ENCODE results near the gene UQCRC1. TPM values are rescaled to one million over a fixed set of nuclear protein-coding genes. Genes with fewer than 3 reads are reported as not detected.

UQCRC1 gene
- 166 to 209 TPM (median 172 TPM) in 5 replicates for total RNA-seq (2022; extraction: Qiagen RNA extraction)

DNA sequence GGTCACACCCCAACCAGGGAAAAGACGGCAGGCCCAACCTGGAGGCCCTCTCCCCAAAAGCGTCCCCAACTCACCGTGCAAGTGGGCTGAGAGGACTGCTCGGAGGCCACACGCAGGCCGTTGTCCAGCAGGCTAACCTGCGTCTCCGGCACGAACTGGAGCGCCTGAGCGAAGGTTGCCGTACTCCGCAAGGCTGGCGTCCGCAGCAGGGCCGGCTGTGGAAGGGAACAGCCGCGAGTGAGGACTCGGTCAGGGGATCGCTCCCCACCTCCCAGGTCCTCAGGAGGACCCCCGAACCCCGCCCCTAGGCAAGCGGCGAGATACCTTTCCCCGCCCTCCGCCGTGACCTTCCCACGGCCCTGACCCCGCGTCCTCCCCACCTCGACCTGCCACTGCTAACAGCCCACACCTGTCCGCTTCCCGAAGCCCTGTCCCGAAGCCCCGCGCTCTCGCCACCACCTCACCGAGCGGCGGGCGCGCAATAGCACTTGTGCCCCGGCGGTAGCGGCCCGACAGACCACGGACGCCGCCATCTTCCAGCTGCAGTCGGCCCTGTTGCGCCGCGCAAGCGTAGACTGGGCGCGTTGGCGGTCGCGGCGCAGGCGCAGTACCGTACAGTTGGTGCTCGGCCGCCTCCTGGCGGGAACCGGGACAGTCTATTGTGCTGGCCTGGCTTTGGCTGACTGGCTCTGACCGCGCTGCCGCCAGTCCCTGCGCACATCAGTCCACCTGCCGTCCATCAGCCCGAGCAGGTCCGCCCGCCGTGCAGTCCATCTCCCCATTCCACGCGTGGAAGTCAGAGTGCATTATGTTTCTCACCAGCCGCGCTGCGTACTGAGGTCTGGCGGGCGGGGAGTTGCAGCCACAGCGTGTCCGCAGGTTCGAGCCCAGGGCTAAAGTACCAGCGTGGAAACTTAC lies at the start of gene UQCRC1:
UQCRC1 (minus strand) TSS at position 559 of the 918 bp plus-strand sequence; CDS start at position 533, 26 bp downstream.

DNA sequence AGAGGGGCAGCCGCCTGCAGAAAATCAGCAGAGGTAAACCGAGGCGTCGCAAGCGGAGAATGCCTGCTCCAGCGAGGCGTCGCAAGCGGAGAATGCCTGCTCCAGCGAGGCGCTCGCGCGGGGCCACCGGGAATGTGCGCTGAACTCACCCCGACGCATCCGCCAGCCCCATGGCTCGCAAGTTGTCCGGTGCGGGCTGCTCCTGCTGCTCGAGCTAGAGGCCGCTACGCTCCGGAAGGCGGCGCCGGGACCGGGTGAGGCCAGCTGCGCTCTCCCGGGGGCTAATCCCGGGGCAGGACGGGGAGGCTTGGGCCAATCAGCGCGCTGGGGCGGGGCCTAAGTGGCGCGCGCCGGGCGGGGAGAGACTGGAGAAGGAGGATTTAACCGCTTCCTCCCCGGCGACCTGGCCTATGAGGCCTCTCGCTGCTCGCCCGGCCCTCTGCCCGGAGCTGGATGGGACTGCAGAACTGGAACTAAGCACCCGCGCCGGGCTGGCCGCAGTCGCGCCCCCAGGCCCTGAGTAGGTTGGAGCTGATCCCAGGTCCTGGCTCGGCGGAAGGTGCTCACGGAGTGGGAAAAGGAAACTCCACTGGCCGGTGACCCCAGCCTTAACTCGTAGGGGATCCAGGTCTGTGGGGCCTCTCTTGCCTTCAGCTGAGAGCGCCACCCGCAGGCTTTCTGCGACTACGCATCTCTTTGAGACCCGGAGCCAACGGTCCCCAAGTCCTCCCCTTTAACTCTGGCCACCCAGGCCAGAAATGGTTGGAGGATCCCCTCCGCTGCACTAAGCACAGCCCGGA lies 26.0 kb upstream of the UQCRC1 start, which contains the start of gene SLC26A6:
SLC26A6 (minus strand) TSS at position 240 of the 800 bp plus-strand sequence; CDS start at position 172, 68 bp downstream.

DNA sequence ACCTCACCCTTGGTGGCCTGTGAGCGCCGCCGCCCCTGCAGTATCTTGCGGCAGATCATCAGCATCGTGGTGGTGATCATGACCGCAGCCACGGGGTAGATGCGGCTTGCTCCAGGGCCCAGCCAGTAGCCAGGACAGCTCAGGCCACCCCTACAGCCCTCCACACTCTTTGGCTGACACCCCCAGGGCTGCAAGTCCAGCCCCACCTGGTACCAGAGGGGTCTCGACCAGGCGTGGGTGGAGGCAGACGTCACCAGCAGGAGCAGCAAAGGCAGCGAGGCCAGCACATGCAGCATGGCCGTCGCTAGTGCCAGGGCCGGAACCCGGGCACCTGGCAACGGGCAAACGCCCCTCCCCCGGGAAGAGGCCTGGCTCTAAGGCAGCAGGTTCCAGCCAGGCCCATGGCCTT lies 12.0 kb upstream of the UQCRC1 start, which contains the start of gene TMEM89:
TMEM89 (minus strand) TSS at position 309 of the 409 bp plus-strand sequence; CDS start at position 296, 13 bp downstream.

DNA sequence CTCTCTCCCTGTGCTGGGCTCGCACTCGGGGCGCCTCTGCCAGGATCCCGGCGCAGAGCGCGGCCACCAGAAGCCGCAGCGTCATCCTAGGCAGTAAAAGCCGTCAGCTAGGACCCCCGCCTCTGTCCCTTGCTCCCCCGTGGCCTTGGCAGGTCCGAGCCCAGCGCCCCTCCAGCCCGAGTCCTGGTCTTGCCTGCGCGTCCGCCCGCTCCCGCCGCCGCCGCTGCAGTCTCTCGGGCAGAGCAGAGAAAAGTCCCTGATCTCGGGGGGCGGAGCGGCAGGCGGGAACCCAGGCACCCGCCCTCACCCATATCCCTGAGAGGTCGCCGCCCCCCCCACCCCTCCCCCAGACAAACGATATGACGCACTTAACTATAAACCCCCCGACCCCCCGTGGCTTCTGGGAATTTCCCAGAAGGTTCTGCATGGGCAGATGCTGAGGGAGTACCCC lies 14.3 kb downstream of the UQCRC1 start, which contains the start of gene COL7A1:
COL7A1 (minus strand) TSS at position 255 of the 451 bp plus-strand sequence; CDS start at position 85, 170 bp downstream.

DNA sequence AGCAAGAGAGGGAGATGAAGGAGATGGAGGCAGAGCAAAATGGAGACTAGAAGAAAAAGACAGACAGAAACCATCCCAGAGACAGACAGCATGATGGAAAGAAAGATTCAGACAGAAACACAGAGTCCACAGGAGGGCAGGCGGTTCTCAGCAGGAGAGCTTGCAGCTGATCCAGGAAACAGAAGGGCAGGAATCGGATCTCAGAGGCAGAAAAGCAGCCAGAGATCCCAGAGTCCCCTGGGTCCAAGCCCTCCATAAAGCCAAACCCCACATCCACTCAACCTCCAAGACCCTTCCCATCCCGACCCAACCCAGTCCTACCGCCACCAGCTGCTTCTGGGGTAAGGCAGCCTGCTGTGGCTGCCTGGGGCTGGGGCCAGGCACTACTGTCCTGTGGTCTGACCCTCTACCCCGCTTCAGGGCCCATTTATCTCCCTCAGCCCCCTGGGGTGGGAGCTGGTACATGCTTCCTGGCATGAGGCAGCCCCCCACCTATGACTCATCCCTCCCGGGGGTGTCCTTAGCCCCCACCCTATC lies 46.0 kb downstream of the UQCRC1 start, which contains the start of gene UCN2:
UCN2 (minus strand) TSS at position 400 of the 537 bp plus-strand sequence. CDS start 657 bp downstream, outside the sequence.

DNA sequence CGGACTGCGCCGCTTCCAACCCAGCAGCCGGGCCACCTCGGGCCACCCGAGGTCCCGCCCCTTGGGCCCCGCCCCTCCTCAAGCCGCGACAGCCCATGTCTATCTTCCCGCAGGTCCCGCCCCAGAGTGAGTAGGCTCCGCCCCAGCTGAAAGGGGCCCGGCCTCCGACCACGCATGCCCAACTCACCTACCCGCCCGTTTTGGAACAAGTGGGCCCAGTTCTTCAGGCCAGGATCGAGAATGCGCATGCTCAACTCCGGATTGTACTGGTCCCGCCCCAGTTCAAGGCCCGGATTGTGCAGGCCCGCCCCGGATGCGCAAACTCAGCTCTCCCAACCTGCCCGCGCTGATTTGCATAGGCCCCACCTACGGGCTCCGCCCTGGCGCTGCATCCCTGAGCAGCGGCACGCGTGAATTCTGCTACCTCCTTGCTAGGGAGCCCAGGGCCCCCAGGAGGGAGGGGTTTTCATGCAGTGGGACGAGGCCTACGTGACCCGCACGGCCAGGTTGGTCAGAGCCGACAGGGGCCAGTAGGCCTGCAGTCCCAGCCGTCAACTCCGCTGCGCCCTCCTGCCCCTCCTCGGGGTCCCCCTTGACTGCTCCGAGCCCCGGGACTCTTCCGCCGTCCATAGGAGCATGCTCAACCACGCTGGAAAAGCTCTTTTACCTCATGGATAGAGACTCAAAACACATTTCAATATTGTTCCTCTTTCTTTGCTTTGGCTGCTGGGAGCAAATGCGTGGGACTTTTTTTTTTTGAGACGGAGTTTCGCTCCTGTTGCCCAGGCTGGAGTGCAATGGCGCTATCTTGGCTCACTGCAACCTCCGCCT lies 52.4 kb downstream of the UQCRC1 start, which contains the start of gene PFKFB4:
PFKFB4 (minus strand) TSS at position 8 of the 831 bp plus-strand sequence. CDS start 26 bp downstream, outside the sequence.

Other genes starting within 250 kb of the UQCRC1 start
- not detected in 5 replicates for gene FBXW12, start 237.4 kb downstream of the UQCRC1 start, total RNA-seq (2022; extraction: Qiagen RNA extraction)
- 14.6 to 20.3 TPM (median 15.2 TPM) in 5 replicates for gene PLXNB1, start 179.6 kb downstream of the UQCRC1 start, total RNA-seq (2022; extraction: Qiagen RNA extraction)
- gene CCDC51, start 169.5 kb downstream of the UQCRC1 start, total RNA-seq (2022; extraction: Qiagen RNA extraction): 25.8 to 29.2 TPM (median 26.6 TPM) in 5 replicates
- gene TMA7, start 169.4 kb downstream of the UQCRC1 start, total RNA-seq (2022; extraction: Qiagen RNA extraction): 268 to 389 TPM (median 305 TPM) in 5 replicates
- 8.6 to 10.3 TPM (median 9.8 TPM) in 5 replicates for gene ATRIP, start 162.9 kb downstream of the UQCRC1 start, total RNA-seq (2022; extraction: Qiagen RNA extraction)
- gene SHISA5, start 105.5 kb downstream of the UQCRC1 start, total RNA-seq (2022; extraction: Qiagen RNA extraction): 106 to 134 TPM (median 129 TPM) in 5 replicates
- gene PFKFB4, start 52.8 kb downstream of the UQCRC1 start, total RNA-seq (2022; extraction: Qiagen RNA extraction): 9.4 to 17.6 TPM (median 12.1 TPM) in 5 replicates
- 7.3 to 10.4 TPM (median 8.9 TPM) in 5 replicates for gene UCN2, start 45.9 kb downstream of the UQCRC1 start, total RNA-seq (2022; extraction: Qiagen RNA extraction)
- 116 to 206 TPM (median 180 TPM) in 5 replicates for gene COL7A1, start 14.3 kb downstream of the UQCRC1 start, total RNA-seq (2022; extraction: Qiagen RNA extraction)
- gene TMEM89, start 12.1 kb upstream of the UQCRC1 start, total RNA-seq (2022; extraction: Qiagen RNA extraction): not detected in 5 replicates
- 12.0 to 18.5 TPM (median 16.8 TPM) in 5 replicates for gene SLC26A6, start 25.8 kb upstream of the UQCRC1 start, total RNA-seq (2022; extraction: Qiagen RNA extraction)
- 2.8 to 4.7 TPM (median 4.4 TPM) in 5 replicates for gene CELSR3, start 53.2 kb upstream of the UQCRC1 start, total RNA-seq (2022; extraction: Qiagen RNA extraction)
- 7.4 to 10.4 TPM (median 9.3 TPM) in 5 replicates for gene NCKIPSD, start 76.3 kb upstream of the UQCRC1 start, total RNA-seq (2022; extraction: Qiagen RNA extraction)
- 49.9 to 55.1 TPM (median 50.8 TPM) in 5 replicates for gene IP6K2, start 107.6 kb upstream of the UQCRC1 start, total RNA-seq (2022; extraction: Qiagen RNA extraction)
- 15.5 to 21.0 TPM (median 18.0 TPM) in 5 replicates for gene PRKAR2A, start 238.2 kb upstream of the UQCRC1 start, total RNA-seq (2022; extraction: Qiagen RNA extraction)

Measured in A549 treated with Mapracorat at 1 μM for 4 hours (cell line).